Activated naive CD8-positive, alpha-beta T cell treated with anti-CD3 and anti-CD28 coated beads for 36 hours (primary cell): ENCODE results near the gene S1PR2. TPM values are rescaled to one million over a fixed set of nuclear protein-coding genes. Genes with fewer than 3 reads are reported as not detected.
A peak's percentile ranks its signal among the peaks of the same experiment; 100 is the strongest.
"Not testable (repeated sequence)": the region's sequence is repeated elsewhere in the genome, so short reads cannot be mapped to it uniquely, and the experiment has no call there.

Source experiments
- DNase-seq: peaks from one replicate; pipeline ENCODE4 v3.0.0; 2021
- H3K27ac Mint-ChIP-seq: one replicate; pipeline ENCODE4 v1.8.0; 2022; ENCODE audit warnings: mild to moderate bottlenecking, moderate library complexity, mixed read lengths
- H3K27me3 Mint-ChIP-seq: one replicate; pipeline ENCODE4 v1.8.0; 2022; ENCODE audit warnings: mild to moderate bottlenecking, mixed read lengths
- H3K36me3 Mint-ChIP-seq: one replicate; pipeline ENCODE4 v1.8.0; 2021; ENCODE audit warnings: mild to moderate bottlenecking, mixed read lengths
- H3K4me1 Mint-ChIP-seq: one replicate; pipeline ENCODE4 v1.8.0; 2021; ENCODE audit warnings: mixed read lengths
- H3K4me3 Mint-ChIP-seq: one replicate; pipeline ENCODE4 v1.8.0; 2022; ENCODE audit warnings: mild to moderate bottlenecking, moderate library complexity, mixed read lengths
- H3K9me3 Mint-ChIP-seq: one replicate; pipeline ENCODE4 v1.8.0; 2022; ENCODE audit warnings: mixed read lengths
- total RNA-seq, 2 experiments: library from RNA; stranded (reverse); gene quantifications; one replicate each; pipeline ENCODE4 v1.2.3, GENCODE V29; 2021

The S1PR2 gene
- total RNA-seq, 2 experiments from 2014 or later, result 7.7 to 7.9 TPM

DNA sequence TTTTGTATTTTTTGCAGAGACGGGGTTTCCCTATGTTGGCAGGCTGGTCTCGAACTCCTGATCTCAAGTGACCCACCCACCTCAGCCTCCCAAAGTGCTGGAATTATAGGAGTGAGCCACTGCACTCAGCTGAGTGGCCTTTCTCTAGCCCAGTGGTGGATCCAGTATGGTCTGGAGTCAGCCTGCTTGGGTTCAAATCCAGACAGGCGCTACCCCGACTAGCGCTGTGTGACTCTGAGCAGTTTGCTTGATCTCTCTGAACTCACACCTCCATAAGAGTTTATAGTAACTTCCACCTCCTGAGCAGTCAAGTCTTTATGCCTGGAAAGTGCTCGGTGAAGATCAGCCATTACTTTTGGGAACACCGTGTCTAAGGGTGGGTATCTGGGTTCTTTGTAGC lies 10.4 kb downstream of the S1PR2 start:
- H3K36me3 Mint-ChIP-seq, result no peaks in the 10 kb centered on the region
- H3K9me3 Mint-ChIP-seq, result no peaks in the 10 kb centered on the region
- no peak overlapping the region for H3K27ac Mint-ChIP-seq
- no peaks in the 10 kb centered on the region for H3K27me3 Mint-ChIP-seq
- H3K4me3 Mint-ChIP-seq, result no peak overlapping the region
- H3K4me1 Mint-ChIP-seq, result no peaks in the 10 kb centered on the region
- no peak for DNase-seq

DNA sequence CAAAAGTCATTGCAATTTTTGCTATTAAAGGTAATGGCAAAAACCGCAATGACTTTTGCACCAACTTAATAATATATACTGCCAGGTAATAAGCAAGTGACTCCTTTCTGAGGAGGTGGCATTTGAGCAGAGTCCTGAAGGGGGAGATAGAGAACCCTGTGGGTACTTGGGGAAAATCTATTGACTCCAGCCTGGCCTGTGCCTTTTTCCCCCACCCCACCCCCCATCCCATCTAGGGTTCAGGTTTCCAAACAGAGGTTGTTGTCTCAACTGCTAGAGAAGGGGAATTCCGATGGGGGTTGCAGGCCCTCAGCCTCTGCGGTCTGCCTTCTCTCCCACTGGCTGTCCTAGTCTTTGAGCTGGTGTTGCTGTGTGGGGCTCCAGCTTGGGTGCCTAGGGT lies 11.5 kb downstream of the S1PR2 start:
- Mint-ChIP-seq H3K4me1 (no peaks in the 10 kb centered on the region), H3K27ac (no peak overlapping the region), H3K9me3 (no peaks in the 10 kb centered on the region), H3K36me3 (no peaks in the 10 kb centered on the region), H3K4me3 (no peak overlapping the region), H3K27me3 (no peaks in the 10 kb centered on the region)
- peak; percentile 29 for DNase-seq

DNA sequence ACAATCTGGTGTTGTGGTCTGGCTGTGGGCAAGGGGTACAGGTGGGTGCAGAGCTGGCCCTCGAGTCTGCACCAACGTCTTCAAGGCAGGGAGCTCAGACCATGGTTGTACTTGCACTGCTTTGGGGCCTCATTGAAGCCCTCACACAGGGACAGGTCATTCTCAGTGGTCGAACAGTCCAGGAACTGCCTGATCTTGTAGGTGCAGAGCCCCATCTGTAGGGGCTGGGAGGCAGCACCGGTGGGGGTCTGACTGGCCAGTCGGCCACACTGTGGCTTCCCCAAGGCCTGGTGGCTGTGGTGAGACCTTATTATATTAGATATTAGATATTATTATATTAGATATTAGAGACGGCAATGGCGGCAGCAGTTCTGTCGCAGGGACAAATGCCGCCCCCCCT lies 14.0 kb downstream of the S1PR2 start:
- H3K4me1 Mint-ChIP-seq, result no peaks in the 10 kb centered on the region
- H3K27ac Mint-ChIP-seq, result no peak overlapping the region
- DNase-seq, result no peak
- H3K36me3 Mint-ChIP-seq, result no peaks in the 10 kb centered on the region
- H3K27me3 Mint-ChIP-seq, result no peaks in the 10 kb centered on the region
- no peaks in the 10 kb centered on the region for H3K9me3 Mint-ChIP-seq
- no peak overlapping the region for H3K4me3 Mint-ChIP-seq

DNA sequence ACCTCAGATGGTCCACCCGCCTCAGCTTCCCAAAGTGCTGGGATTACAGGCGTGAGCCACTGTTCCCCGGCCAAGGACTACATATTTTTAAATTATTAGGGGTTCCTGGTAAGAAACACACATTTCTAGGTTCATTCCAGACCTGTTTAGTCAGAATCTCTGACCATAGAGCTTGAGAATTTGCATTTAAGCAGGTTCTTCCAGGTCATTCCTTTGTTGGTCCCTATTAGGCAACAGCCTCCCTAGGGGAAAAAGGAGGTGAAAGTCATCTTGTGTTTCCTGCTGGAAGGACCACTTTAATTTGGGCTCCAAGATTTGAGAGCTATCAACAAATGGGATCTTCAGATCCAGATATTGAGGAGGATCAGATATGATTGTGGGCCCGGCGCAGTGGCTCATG lies 16.3 kb downstream of the S1PR2 start:
- DNase-seq, result no peak
- no peaks in the 10 kb centered on the region for H3K27me3 Mint-ChIP-seq
- no peak overlapping the region for H3K4me3 Mint-ChIP-seq
- no peak overlapping the region for H3K27ac Mint-ChIP-seq
- H3K36me3 Mint-ChIP-seq, result no peaks in the 10 kb centered on the region
- H3K9me3 Mint-ChIP-seq, result no peaks in the 10 kb centered on the region
- H3K4me1 Mint-ChIP-seq, result no peaks in the 10 kb centered on the region

DNA sequence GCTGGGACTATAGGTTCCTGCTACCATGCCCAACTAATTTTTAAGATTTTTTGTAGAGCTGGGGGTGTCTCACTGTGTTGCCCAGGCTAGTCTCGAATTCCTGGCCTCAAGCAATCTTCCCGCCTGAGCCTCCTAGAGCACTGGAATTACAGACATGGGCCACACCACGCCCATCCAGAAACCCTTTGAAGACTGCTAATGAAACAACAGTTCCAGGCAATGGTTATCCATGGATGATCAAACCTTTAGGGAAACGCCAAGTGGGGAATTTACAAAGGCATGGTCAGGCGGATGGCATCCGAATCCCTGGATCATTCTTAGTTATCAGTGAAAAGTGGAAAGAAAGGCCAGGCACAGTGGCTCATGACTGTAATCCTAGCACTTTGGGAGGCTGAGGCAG lies 19.4 kb downstream of the S1PR2 start:
- Mint-ChIP-seq H3K36me3 (no peaks in the 10 kb centered on the region), H3K4me1 (no peaks in the 10 kb centered on the region), H3K27me3 (no peaks in the 10 kb centered on the region), H3K27ac (no peak overlapping the region), H3K4me3 (no peak overlapping the region), H3K9me3 (peaks cover 7% of the 10 kb centered on the region)
- no peak for DNase-seq

DNA sequence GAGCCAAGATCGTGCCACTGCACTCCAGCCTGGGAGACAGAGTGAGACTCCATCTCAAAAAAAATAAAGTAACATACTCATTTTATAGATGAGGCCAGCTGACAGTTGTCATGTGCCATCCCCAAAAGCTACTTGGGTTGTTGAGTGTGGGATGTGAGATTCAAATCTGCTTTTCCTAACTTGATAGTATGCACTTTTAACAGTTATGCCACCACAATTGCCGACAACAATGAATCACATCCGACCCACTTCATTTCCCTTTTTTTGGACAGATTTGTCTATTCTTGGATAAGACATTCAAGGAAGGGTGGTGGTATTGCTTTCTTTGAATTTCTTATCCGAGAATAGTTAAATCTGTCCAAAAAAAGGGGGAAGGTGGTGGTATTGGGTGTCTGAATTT lies 20.1 kb downstream of the S1PR2 start:
- H3K9me3 Mint-ChIP-seq, result peaks cover 7% of the 10 kb centered on the region
- no peaks in the 10 kb centered on the region for H3K4me1 Mint-ChIP-seq
- no peaks in the 10 kb centered on the region for H3K36me3 Mint-ChIP-seq
- DNase-seq, result no peak
- no peak overlapping the region for H3K27ac Mint-ChIP-seq
- H3K27me3 Mint-ChIP-seq, result no peaks in the 10 kb centered on the region
- H3K4me3 Mint-ChIP-seq, result no peak overlapping the region

DNA sequence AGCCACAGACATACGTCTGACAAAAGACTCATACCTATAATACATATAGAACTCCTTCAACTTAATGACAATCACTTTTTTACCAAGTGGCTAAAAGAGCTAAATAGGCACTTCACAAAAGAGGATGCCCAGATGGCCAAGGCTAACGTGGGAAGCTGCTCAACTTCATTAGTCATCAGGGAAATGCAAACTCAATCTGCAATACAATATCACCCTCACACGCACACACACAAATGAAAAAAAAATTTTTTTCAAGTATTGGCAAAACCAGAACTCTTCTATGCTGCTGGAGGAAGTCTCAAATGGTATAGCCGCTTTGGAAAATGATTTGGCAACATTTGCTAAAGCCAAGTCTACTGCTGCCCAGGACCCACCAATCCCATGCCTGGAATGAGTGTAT lies 21.8 kb downstream of the S1PR2 start:
- no peak overlapping the region for H3K4me3 Mint-ChIP-seq
- H3K4me1 Mint-ChIP-seq, result no peaks in the 10 kb centered on the region
- no peak overlapping the region for H3K27ac Mint-ChIP-seq
- no peaks in the 10 kb centered on the region for H3K27me3 Mint-ChIP-seq
- H3K9me3 Mint-ChIP-seq, result peaks cover 7% of the 10 kb centered on the region
- no peak for DNase-seq
- no peaks in the 10 kb centered on the region for H3K36me3 Mint-ChIP-seq

DNA sequence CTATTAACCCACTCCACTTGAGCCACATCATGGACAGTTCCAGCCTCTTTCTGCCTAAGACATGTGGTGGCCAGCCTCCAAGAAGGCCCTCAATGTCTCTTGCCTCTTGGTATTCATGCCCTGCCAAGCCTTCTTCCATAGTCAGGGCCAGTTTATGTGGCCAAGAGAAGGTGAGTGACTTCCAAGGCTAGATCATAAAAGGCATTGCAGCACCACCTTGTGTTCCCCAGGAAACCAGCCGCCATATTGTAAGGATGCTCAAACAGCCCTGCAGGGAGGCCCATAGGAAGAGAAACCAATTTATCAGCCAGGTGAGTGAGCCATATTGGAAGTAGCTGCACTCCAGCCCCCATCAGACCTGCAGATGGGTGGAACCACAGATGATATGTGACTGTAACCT lies 24.1 kb downstream of the S1PR2 start:
- Mint-ChIP-seq H3K36me3 (no peaks in the 10 kb centered on the region), H3K4me1 (no peaks in the 10 kb centered on the region), H3K27me3 (no peaks in the 10 kb centered on the region), H3K9me3 (peaks cover 7% of the 10 kb centered on the region), H3K27ac (no peak overlapping the region), H3K4me3 (no peak overlapping the region)
- no peak for DNase-seq

DNA sequence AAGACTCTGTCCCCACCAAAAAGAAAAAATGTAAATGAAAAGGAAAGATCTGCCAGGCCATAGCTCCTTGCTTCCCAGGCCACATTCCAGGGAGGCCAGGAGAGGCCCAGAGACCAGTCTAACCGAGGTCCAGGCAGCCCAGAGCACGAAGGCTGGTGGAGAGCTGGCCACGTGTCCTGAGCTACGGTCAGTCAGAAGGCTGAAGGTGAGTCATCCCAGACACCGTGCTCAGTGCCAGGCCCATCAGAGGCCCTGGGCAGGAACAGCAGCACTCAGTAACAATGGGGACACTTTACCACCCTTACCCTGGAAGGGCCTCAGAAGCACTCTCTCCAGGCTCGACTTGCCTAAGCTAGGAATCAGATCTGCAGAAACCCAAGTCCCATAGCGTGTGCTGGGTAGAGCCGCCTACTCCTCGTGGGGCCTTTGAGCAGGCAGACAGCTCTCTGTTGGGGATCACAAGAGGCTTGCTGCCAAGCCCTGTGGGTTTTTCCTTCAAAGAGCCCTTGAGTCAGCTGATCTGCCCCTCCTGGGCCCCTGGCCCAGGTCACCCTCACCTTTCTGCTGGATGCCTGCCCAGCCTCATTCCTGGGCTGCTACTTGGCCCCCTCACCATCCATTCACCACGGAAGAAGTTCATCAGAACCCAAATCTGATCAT lies 24.8 kb downstream of the S1PR2 start:
- H3K4me1 Mint-ChIP-seq, result no peaks in the 10 kb centered on the region
- H3K4me3 Mint-ChIP-seq, result no peak overlapping the region
- DNase-seq, result no peak
- H3K36me3 Mint-ChIP-seq, result no peaks in the 10 kb centered on the region
- peaks cover 7% of the 10 kb centered on the region for H3K9me3 Mint-ChIP-seq
- H3K27me3 Mint-ChIP-seq, result no peaks in the 10 kb centered on the region
- H3K27ac Mint-ChIP-seq, result no peak overlapping the region

DNA sequence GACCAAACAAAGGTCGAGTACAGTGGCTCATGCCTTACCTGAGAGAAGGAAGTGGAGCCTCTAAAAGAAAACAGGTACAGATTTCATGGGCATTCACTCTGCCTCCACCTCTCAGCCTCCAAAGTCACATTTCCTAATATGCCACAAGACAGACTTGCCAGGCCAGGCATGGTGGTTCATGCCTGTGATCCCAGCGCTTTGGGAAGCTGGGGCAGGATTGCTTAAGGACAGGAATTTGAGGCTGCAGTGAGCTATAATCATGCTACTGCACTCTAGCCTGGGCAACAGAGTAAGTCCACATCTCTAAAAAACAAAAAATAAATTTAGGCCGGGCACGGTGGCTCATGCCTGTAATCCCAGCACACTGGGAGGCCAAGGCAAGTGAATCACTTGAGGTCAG lies 25.5 kb downstream of the S1PR2 start:
- no peak overlapping the region for H3K4me3 Mint-ChIP-seq
- H3K4me1 Mint-ChIP-seq, result no peaks in the 10 kb centered on the region
- H3K27ac Mint-ChIP-seq, result no peak overlapping the region
- no peaks in the 10 kb centered on the region for H3K27me3 Mint-ChIP-seq
- peaks cover 7% of the 10 kb centered on the region for H3K9me3 Mint-ChIP-seq
- DNase-seq, result no peak
- H3K36me3 Mint-ChIP-seq, result no peaks in the 10 kb centered on the region

DNA sequence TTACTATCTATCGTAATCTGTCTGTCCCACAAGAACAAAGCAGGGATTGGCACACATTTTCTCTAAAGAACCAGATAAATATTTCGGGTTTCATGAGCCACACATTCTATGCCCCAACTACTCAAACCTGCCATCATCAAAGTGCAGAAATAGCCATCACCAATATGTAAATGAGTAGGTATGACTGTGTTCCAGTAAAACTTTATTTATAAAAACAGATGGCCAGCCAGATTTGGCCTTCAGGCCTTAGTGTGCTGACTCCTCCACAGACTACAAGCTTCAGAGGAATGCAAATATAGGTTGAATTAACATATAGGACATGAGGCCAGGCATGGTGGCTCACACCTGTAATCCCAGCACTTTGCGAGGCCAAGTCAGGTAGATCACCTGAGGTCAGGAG lies 27.4 kb downstream of the S1PR2 start:
- H3K27me3 Mint-ChIP-seq, result no peaks in the 10 kb centered on the region
- no peak for DNase-seq
- H3K4me1 Mint-ChIP-seq, result peaks cover 8% of the 10 kb centered on the region
- no peak overlapping the region for H3K27ac Mint-ChIP-seq
- H3K36me3 Mint-ChIP-seq, result no peaks in the 10 kb centered on the region
- H3K9me3 Mint-ChIP-seq, result peaks cover 7% of the 10 kb centered on the region
- H3K4me3 Mint-ChIP-seq, result no peak overlapping the region

DNA sequence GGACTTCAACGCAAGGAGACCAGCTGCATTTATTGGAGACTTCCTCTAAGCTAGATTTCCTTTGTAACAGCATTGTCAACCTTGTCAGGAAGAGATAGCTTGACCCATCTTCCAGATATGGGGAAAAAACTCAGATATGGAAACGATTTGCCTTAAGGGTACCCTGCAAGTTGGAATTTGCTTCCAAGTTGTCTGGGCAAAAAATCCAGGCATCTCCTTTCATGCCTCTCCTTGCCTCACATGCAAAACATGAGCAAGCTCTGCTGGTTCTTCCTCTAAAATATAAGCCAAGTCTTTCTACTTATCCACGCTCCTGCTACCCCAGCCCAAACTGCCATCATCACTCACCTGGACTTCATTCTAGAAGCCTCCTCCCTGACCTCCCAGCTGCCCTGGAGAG lies 30.0 kb downstream of the S1PR2 start:
- Mint-ChIP-seq H3K4me3 (no peak overlapping the region), H3K9me3 (no peaks in the 10 kb centered on the region), H3K27ac (no peak overlapping the region)

DNA sequence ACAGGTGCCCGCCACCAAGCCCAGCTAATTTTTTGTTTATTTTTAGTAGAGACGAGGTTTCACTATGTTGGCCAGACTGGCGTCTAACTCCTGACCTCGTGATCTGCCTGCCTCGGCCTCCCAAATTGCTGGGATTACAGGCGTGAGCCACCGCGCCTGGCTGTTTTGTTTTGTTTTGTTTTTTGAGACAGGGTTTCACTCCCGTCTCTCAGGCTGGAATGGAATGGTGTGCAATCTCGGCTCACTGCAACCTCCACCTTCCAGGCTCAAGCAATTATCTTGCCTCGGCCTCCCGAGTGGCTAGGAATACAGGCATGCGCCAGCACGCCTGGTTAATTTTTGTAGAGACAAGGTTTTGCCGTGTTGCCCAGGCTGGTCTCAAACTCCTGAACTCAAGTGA lies 31.0 kb downstream of the S1PR2 start:
- H3K4me3 Mint-ChIP-seq, H3K27me3 Mint-ChIP-seq, DNase-seq, H3K9me3 Mint-ChIP-seq, H3K36me3 Mint-ChIP-seq, H3K27ac Mint-ChIP-seq: not testable (repeated sequence)
- H3K4me1 Mint-ChIP-seq, result peaks cover 13% of the 10 kb centered on the region

More for the DNA sequence above, 30.0 kb downstream of the S1PR2 start:
- Mint-ChIP-seq H3K36me3 (no peaks in the 10 kb centered on the region), H3K27me3 (no peaks in the 10 kb centered on the region), H3K4me1 (peaks cover 11% of the 10 kb centered on the region)
- DNase-seq, result no peak

DNA sequence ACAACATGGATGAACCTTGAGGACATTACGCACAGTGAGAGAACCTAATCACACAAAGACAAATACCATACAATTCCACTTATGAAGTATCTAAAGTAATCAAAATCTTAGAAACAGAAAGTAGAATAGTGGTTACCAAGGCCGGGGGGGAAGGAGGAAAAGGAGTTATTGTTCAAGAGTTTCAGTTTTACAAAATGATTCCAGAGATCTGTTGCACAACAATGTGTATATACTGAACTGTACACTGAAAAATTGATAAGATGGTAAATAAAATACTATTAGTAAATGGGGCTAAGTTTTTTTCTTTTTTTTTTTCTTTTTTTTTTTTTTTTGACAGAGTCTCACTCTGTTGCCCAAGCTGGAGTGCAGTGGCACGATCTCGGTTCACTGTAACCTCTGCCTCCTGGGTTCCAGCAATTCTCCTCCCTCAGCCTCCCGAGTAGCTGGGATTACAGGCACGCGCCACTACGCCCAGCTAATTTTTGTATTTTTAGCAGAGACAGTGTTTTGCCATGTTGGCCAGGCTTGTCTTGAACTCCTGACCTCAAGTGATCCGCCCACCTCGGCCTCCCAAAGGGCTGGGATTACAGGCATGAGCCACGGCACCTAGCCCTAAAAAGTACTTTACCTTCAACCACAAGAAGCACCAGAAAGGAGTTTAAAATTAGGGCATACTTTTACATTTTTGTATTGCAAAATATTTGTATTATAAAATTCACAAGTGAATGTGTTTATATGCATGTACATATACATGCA lies 32.1 kb downstream of the S1PR2 start:
- not testable (repeated sequence) for H3K4me3 Mint-ChIP-seq, H3K27me3 Mint-ChIP-seq, H3K36me3 Mint-ChIP-seq, H3K9me3 Mint-ChIP-seq
- H3K4me1 Mint-ChIP-seq, result peaks cover 13% of the 10 kb centered on the region
- H3K27ac Mint-ChIP-seq, result peak overlapping the region; percentile 32
- DNase-seq, result peak; percentile 10

DNA sequence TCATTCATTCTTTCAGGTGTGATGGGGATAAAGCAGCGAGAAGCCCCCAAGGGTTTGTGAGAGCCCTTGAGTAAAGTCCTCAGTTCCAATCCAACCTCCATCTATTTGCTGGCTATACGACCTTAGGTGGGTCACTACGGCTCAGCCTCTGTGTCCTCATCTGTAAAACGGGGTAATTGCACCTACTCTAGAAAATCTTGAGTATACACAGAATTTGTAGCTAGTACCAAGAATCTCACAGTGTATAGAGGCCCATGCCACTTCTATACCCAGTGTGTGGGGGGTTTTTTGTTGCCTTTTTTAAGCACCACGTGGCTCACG lies 36.0 kb downstream of the S1PR2 start:
- Mint-ChIP-seq H3K27me3 (no peaks in the 10 kb centered on the region), H3K4me1 (peaks cover 26% of the 10 kb centered on the region), H3K4me3 (peak overlapping the region; percentile 98), H3K9me3 (no peaks in the 10 kb centered on the region), H3K36me3 (peaks cover 27% of the 10 kb centered on the region), H3K27ac (peak overlapping the region; percentile 98)
- DNase-seq, result no peak

DNA sequence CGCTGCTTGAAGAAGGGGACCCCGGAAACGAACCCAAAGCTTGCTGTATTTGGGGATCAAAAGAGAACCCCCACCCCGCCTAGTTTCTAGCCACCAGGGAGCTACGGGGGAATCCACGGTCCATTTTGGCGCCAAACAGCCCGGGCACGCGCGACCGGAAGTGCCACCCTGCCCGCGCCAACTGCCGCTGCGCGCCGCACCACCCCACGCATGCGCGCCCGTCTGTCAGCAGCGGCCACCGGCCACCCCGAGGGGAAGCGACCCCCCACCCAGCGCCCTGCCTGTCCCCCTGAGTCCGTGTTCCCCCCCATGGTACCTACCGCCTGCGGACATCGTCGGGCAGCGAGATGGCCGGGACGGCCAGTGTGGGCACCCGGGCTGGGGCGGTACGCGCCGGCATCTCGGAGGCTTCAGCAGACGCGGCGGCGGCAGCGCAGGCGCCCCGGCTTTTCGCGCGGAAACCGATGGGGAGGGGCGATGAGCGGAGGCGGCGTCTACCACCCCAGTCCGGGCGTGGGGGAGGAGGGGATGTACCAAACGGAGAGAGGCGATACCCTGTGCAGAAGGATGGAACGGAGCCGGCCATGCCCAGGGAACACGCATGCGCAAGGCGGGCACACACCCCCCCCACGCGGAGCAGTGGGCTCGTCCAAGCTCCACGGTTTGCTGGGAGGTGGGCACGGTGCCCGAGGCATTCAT lies 36.5 kb downstream of the S1PR2 start, which contains the start of gene DNMT1:
Gene DNMT1, minus strand, starts transcription at position 454 of the 699 bp plus-strand sequence. Its CDS starts 54 bp downstream, at position 400.
- peaks cover 31% of the 10 kb centered on the region for H3K4me1 Mint-ChIP-seq
- no peaks in the 10 kb centered on the region for H3K9me3 Mint-ChIP-seq
- H3K36me3 Mint-ChIP-seq, result peaks cover 33% of the 10 kb centered on the region
- no peaks in the 10 kb centered on the region for H3K27me3 Mint-ChIP-seq
- DNase-seq, result peak; percentile 98
- H3K4me3 Mint-ChIP-seq, result peak within 1 kb of the TSS; percentile 98
- H3K27ac Mint-ChIP-seq, result peak within 1 kb of the TSS; percentile 98
